NCI-H1694 treated with DMSO at 0.1 percent for 48 hours (cell line): ENCODE data around the gene TAGLN.
"Not testable (repeated sequence)": the region's sequence is repeated elsewhere in the genome, so short reads cannot be mapped to it uniquely, and the experiment has no call there.

ENCODE experiments used
- DNase-seq: peaks from one replicate; lab custom pipeline; 2025; lab: John Stamatoyannopoulos, UW

TAGLN gene

GRCh38 chr11:117195761-117196160 lies 3.4 kb upstream of the TAGLN start:
- DNase-seq: no peak

GRCh38 chr11:117197006-117197405 lies 2.2 kb upstream of the TAGLN start:
- no peak for DNase-seq

GRCh38 chr11:117197516-117198456 lies 1.4 kb upstream of the TAGLN start:
- no peak for DNase-seq

- DNase-seq: no peak
Measured at GRCh38 chr11:117198613-117199012, 557 bp upstream of the TAGLN start.

- DNase-seq: no peak
Measured at GRCh38 chr11:117199916-117200812, 994 bp downstream of the TAGLN start.

- DNase-seq: no peak
Measured at GRCh38 chr11:117200813-117201657, 1.9 kb downstream of the TAGLN start.

GRCh38 chr11:117201658-117202305 lies 2.6 kb downstream of the TAGLN start:
- DNase-seq: no peak

GRCh38 chr11:117202386-117203068 lies 3.4 kb downstream of the TAGLN start:
- no peak for DNase-seq

GRCh38 chr11:117203069-117203407 lies 3.9 kb downstream of the TAGLN start:
- no peak for DNase-seq

- no peak for DNase-seq
Measured at GRCh38 chr11:117204283-117205080, 5.3 kb downstream of the TAGLN start.

GRCh38 chr11:117205211-117205818 lies 6.1 kb downstream of the TAGLN start:
- DNase-seq: no peak

GRCh38 chr11:117206111-117206510 lies 6.9 kb downstream of the TAGLN start:
- DNase-seq: not testable (repeated sequence)

GRCh38 chr11:117206859-117207258 lies 7.7 kb downstream of the TAGLN start:
- not testable (repeated sequence) for DNase-seq

GRCh38 chr11:117207481-117207880 lies 8.3 kb downstream of the TAGLN start:
- DNase-seq: not testable (repeated sequence)

GRCh38 chr11:117208710-117209109 lies 9.5 kb downstream of the TAGLN start:
- not testable (repeated sequence) for DNase-seq

- not testable (repeated sequence) for DNase-seq
Measured at GRCh38 chr11:117209351-117210125, 10.4 kb downstream of the TAGLN start.

- no peak for DNase-seq
Measured at GRCh38 chr11:117210620-117211019, 11.4 kb downstream of the TAGLN start.

- DNase-seq: no peak
Measured at GRCh38 chr11:117212697-117213355, 13.7 kb downstream of the TAGLN start.
